ENCODE measurements around the gene WDR4. TPM values are rescaled to one million over a fixed set of nuclear protein-coding genes. Genes with fewer than 3 reads are reported as not detected.
"Not testable (repeated sequence)": the region's sequence is repeated elsewhere in the genome, so short reads cannot be mapped to it uniquely, and the experiment has no call there.

The WDR4 gene
- total RNA-seq, 4 donors from 2014 or later: 4.1 to 20.8 (median 17.2) TPM

DNA sequence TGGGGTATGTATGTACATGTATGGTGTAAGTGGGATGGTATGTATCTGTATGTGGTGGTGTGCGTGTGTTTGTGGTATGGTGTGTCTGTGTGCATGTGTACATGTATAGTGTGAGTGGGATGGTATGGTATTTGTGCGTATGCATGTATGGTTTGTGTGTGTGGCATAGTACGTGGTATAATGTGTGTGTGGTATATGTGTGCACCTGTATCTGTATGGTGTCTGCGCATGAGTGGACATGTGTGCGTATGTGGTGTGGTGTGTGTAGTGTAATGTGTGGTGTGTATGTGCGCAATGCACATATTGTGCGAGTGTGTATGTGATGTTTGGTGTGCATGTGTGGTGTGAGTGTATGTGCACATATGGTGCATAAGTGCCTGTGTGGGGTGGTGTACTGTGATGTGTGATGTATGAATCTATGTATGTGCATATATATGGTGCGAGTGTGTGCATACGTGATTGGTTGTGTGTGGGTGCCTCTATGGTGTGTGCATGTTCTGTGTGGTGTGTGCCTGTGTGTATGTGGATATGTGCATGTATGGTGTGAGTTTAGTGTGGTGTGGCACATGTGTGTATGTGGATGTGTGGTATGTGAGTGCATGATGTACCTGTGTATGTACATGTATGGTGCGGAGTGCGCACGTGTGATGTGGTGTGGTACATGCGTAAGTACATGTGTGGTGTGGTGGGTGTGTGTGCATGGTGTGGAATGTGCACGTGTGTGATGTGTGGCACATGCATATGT is 38.8 kb downstream of the WDR4 start:
- TF ChIP-seq, protein P1, sequence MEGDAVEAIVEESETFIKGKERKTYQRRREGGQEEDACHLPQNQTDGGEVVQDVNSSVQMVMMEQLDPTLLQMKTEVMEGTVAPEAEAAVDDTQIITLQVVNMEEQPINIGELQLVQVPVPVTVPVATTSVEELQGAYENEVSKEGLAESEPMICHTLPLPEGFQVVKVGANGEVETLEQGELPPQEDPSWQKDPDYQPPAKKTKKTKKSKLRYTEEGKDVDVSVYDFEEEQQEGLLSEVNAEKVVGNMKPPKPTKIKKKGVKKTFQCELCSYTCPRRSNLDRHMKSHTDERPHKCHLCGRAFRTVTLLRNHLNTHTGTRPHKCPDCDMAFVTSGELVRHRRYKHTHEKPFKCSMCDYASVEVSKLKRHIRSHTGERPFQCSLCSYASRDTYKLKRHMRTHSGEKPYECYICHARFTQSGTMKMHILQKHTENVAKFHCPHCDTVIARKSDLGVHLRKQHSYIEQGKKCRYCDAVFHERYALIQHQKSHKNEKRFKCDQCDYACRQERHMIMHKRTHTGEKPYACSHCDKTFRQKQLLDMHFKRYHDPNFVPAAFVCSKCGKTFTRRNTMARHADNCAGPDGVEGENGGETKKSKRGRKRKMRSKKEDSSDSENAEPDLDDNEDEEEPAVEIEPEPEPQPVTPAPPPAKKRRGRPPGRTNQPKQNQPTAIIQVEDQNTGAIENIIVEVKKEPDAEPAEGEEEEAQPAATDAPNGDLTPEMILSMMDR (IDR thresholded peaks at IDR 0.05): no peak
- no peak for TF ChIP-seq POLR2A (IDR thresholded peaks at IDR 0.05)
- Histone ChIP-seq H3K27ac (no peak overlapping the region), H3K27me3 (no peaks in the 10 kb centered on the region), H3K9me3 (no peaks in the 10 kb centered on the region), H3K36me3 (peaks cover 9 to 72% (median 28%) of the 10 kb centered on the region in 3 donors), H3K4me3 (no peak overlapping the region), H3K4me1 (peaks cover 0 to 8% (median 4%) of the 10 kb centered on the region in 3 donors)
- 94 to 97% methylated on average over 14 of the region's 14 CpGs for WGBS, 2 donors
- intact Hi-C loops (cut with DNase I): no loop called here
- no peak for DNase-seq

DNA sequence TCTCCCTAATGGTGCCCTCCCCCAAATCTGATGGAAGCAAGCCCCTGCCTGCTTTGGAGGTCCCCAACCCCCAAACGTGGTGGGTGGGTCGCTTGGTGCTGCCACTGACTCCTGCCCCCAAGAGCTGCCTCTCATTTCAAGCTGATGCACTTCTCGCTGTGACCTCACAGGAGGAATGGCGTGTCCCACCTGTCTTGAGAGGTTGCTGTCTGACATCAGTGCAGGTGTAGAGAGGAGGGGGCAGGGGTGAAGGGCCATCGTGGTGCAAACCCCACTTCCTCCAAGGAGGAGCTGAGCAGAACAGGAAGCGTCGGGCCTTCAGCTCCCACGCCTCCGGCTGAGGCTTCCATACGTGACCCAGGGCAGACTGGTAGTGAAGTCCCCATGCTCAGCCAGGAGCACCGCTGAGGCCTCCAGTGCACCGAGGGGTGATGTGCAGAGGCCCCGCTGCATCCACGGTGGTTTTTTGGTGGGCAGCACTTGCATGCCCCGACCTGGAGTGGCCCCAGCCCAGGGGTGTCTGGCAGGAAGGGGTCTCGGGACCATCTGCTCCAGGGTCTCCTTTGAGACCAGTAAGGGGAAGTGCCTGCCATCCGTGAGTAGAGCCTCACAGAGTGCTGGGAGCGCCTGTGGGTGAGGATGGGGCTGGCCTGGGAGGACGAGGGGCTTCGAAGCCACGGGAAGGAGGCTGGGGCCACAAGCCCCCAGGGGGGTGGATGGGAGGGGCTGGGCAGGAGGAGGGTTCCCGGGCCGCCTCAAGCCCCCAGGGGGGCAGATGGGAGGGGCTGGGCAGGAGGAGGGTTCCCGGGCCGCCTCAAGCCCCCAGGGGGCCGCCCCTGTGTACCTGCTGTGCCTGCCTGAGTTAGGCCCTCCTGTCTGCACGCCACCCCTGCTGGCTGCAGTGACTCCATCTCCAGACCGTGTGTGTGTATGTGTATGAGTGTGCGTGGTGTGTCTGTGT is 39.8 kb downstream of the WDR4 start:
- no peak overlapping the region for H3K27ac ChIP-seq
- no peaks in the 10 kb centered on the region for H3K27me3 ChIP-seq
- no peak for DNase-seq
- no peaks in the 10 kb centered on the region for H3K9me3 ChIP-seq
- no peak for TF ChIP-seq POLR2A (IDR thresholded peaks at IDR 0.05)
- TF ChIP-seq, protein P1 (IDR thresholded peaks at IDR 0.05): no peak
- H3K4me1 ChIP-seq: peaks cover 0 to 3% (median 0%) of the 10 kb centered on the region in 3 donors
- peaks cover 7 to 61% (median 18%) of the 10 kb centered on the region in 3 donors for H3K36me3 ChIP-seq
- intact Hi-C loops (cut with DNase I): loop anchor here (10.0 kb wide), 1 partner anchor 685 kb away; no protein-coding TSS in a partner anchor
- H3K4me3 ChIP-seq: no peak overlapping the region
- 96 to 100% methylated on average over 1 to 7 of the region's 29 CpGs for WGBS, 2 donors

DNA sequence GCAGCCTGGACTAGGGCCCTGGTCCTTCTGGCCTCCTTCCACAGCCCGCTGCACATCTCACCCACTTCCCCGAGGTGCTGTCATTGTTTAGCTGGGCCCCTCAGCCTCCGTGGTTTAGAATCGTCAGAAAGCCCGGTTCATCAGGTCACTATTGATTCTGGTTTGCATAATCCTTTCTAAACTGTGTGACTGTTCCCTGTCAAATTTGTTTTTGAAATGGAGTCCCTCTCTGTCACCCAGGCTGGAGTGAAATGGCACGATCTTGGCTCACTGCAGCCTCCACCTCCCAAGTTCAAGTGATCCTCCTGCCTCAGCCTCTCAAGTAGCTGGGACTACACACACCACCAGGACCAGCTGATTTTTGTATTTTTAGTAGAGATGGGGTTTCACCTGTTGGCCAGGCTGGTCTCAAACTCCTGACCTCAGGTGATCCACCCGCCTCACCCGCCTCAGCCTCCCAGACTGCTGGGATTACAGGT is 41.1 kb downstream of the WDR4 start:
- H3K36me3 ChIP-seq: peaks cover 0 to 48% (median 13%) of the 10 kb centered on the region in 3 donors
- not testable (repeated sequence) for DNase-seq, H3K4me1 ChIP-seq, H3K27ac ChIP-seq, H3K4me3 ChIP-seq, H3K9me3 ChIP-seq, H3K27me3 ChIP-seq
- intact Hi-C loops (cut with DNase I): loop anchor here (10.0 kb wide), 1 partner anchor 683 kb away; no protein-coding TSS in a partner anchor
- 59 to 81% methylated on average over 5 to 7 of the region's 8 CpGs for WGBS, 2 donors

DNA sequence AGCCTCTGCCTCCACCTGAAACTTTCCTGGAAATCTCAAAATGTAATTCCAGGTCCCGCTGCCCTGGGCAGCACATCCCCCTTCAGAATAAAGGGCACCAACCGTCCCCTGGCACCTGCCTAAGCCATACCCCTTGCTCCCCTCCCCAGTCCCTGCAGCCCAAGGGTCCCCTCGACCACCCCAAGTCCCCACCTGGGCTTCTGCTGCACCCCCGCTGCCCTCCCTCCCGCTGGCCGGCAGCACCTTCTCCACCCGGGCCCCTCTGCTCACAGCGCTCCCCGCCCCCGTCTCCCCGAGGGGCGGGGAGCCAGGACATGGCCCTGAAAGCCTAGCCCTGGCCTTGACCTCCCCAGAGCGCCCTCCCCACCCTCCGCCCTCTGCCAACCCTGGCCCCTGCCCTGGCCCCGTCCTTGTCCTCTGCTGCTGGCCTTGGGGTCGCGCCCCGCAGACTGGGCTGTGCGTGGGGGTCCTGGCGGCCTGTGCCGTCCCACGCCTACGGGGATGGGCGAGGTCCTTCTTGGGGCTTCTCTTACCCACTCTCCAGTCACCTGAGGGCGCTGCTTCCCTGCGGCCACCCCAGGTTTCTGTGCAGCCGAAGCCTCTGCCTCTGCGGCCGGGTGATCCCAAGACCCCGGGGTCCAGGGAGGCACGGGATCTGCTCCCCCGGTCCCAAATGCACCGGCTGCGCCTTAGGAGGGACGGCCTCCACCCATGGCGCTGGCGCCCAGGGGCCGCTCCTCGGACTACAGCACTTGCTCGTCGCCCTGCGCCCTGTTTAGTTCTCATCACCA is 41.7 kb downstream of the WDR4 start:
- no peak for DNase-seq
- H3K27ac ChIP-seq: no peak overlapping the region
- no peaks in the 10 kb centered on the region for H3K27me3 ChIP-seq
- no peaks in the 10 kb centered on the region for H3K9me3 ChIP-seq
- 80% methylated on average over 10 to 28 of the region's 42 CpGs for WGBS, 2 donors
- peaks cover 0 to 42% (median 13%) of the 10 kb centered on the region in 3 donors for H3K36me3 ChIP-seq
- H3K4me1 ChIP-seq: peaks cover 0 to under 1% (median 0%) of the 10 kb centered on the region in 3 donors
- intact Hi-C loops (cut with DNase I): loop anchor here (10.0 kb wide), 1 partner anchor 683 kb away; no protein-coding TSS in a partner anchor
- no peak overlapping the region for H3K4me3 ChIP-seq
- TF ChIP-seq, protein P1 (IDR thresholded peaks at IDR 0.05): no peak
- no peak for TF ChIP-seq POLR2A (IDR thresholded peaks at IDR 0.05)

DNA sequence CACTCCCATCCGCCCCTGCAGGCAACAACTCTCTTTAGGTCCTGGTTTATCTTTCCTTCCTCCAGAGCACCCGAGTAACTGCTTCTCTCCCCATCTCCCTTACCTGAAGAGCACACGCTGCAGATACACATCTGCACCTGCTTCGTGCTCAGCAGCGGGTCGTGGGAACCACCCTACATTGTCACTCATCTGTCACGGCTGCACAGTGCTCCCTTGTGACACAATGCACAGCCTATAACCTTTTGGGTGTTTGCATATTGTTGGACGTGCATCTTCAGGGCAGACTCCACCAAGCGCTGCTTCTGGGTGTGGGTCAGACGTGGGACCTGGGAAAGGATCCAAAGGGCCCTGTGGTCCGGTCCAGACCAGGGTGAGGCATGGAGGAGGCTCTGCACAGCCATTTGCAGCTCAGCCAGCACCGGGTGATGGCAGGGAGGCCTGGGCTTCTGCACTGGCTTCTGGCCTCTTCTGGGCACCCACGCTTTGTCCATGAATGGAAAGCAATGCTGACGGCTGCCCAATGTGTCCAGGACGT is 42.5 kb downstream of the WDR4 start:
- intact Hi-C loops (cut with DNase I): loop anchor here (10.0 kb wide), 1 partner anchor 682 kb away; no protein-coding TSS in a partner anchor
- Histone ChIP-seq H3K27ac (no peak overlapping the region), H3K27me3 (peaks cover 0 to 6% (median 0%) of the 10 kb centered on the region in 4 donors), H3K9me3 (no peaks in the 10 kb centered on the region), H3K4me1 (peaks cover 0 to 4% (median 0%) of the 10 kb centered on the region in 3 donors), H3K36me3 (peaks cover 0 to 34% (median 7%) of the 10 kb centered on the region in 3 donors), H3K4me3 (no peak overlapping the region)
- no peak for DNase-seq
- WGBS, 2 donors: 64 to 65% methylated on average over 7 to 14 of the region's 15 CpGs
- TF ChIP-seq, protein P1 (IDR thresholded peaks at IDR 0.05): no peak
- no peak for TF ChIP-seq POLR2A (IDR thresholded peaks at IDR 0.05)
